Epithelial cell of esophagus (primary cell): ENCODE data around the gene JAG1.

ENCODE experiments used
- DNase-seq: peaks from one replicate; pipeline ENCODE4 v3.0.0; 2010; ENCODE audit warnings: low read depth
- H3K4me3 ChIP-seq: 2 replicates; pipeline ENCODE4 v1.5.1; 2011; ENCODE audit warnings: mild to moderate bottlenecking, low read length, control low read depth
- CTCF ChIP-seq: IDR thresholded peaks from 2 replicates; pipeline ENCODE4 v1.5.1; 2011; ENCODE audit warnings: low read depth, mild to moderate bottlenecking, low read length, control low read depth, inconsistent platforms; ENCODE audit not compliant: insufficient read depth; ENCODE audit errors: missing control alignments

JAG1 gene

GRCh38 chr20:10659651-10660601, 13.9 kb downstream of the JAG1 start:
- no peak overlapping the region for H3K4me3 ChIP-seq
- DNase-seq = no peak
- no peak for TF ChIP-seq CTCF

DNA sequence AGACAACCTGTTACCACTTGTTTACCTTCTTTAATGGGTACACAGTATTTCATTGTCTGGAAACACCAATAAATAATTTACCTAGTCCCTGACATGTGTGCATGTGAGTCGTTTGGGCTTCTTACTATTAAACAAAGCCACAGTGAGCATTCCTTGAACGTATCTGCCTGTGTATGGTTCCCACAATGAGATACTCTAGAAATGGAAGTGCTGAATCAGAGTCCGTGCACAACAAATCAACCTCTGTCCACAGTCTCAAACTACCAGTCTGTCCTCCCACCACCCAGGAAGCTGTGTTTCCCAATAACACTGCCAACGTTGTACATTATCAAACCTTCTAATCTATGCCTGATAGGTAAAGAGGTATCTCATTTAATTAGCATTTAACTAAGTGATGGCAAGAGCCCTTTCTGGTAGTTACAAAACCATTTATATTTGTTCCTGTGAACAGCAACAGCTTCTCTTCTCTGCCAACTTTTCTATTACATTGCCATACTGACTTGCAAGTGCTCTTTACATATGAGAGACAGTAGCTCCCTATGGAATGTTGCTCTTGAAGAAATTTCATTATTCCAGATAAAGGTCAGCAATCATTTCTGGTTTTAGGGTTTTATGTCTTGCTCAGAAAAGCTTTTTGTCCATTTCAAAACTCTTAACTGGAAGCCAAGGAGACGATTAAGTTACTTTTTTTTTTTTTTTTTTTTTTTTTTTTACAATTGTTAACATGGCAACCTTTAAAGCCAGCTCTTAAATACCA, 14.7 kb downstream of the JAG1 start:
- H3K4me3 ChIP-seq = no peak overlapping the region
- no peak for TF ChIP-seq CTCF
- DNase-seq = no peak

DNA sequence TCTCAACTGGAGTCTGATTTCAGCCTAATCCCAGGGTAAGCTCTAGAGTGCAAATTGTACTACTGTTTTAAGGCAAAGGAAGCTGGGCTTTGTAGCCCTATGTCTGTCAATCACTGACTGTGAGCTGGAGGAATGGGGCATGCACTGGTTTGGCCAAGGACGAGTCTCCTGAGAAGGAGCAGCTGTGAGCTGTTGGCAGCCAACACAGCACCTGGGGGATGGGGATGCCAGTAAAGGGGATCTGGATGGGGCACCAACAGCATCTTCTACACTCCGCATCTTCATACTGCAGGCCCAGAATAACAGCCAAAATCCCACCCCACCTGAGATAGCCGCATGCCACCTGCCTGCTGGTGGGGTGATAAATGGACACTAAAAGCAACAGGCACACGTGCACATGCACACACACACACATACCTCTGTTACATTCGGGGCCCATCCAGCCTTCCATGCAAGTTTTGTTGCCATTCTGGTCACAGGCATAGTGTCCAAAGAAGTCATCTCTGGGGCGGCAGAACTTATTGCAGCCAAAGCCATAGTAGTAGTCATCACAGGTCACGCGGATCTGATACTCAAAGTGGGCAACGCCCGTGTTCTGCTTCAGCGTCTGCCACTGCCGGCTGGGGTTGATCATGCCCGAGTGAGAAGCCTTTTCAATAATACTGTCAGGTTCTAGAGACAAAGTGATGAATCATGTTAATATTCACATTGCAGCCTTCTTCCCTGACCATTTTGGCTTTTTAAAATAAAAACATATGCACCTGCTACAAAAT, 15.6 kb downstream of the JAG1 start:
- no peak for DNase-seq
- no peak overlapping the region for H3K4me3 ChIP-seq
- no peak for TF ChIP-seq CTCF

DNA sequence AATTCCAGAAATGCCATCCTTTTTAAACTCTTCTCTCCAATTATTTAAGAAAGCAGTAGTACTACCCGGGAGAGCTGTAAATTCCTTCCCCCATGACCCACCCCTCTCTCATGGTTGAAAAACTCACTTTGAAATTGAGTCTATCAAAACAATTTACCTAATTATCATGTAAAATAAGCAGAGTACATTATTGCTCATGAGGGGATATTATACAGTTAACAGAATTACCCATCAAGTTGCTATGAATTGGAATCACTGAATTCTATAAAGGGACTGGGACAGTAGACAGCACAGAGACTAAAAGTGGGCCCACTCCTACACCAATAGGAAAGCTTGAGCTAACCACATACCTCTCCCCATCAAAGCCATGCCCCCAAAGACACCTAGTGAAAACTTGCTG, 16.3 kb downstream of the JAG1 start:
- H3K4me3 ChIP-seq = no peak overlapping the region
- TF ChIP-seq CTCF = no peak
- no peak for DNase-seq

DNA sequence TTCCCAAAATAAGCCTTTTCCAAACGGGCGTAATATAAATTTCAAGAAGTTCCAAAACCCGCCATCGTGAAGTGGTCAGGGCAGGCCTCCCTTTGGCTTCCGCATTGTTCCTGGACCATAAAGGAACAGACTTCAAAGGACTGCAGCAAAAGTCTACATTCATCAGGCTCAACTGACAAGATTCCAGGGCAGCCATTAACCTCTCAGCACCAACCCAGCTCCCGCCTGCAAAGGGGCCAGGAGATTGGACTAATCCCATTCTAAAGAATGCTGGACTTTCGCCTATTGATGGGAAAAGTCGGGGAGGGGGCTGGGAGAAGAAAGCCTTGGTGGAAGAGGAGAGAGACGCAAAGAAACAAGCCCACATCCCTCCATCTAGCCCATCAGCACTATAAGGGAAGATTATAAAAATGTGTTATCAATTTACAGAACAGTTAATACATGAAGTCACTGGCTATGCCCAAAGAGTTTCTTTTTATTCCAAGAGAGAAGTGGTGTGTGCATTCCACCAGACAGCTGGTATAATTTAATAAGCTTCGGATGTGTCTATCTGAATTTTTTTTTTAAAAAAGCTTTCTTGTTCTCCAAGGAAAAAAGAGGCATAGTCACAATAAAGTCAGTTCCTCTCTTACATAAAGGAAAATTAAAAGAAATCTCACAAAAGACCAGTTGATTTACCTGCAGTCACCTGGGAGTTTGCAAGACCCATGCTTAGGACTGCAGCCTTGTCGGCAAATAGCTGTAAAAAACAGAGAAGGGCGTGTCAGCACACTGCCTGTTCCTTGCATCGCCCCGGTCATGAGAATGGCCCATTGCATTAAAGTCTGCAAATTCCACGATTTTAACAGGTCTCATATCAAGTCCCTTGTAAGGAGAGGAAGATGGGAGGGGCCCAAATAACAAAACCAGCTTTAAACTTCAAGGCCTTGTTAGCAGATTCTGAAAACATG, 17.8 kb downstream of the JAG1 start:
- no peak overlapping the region for H3K4me3 ChIP-seq
- DNase-seq = no peak
- TF ChIP-seq CTCF = no peak

GRCh38 chr20:10654630-10655029, 19.2 kb downstream of the JAG1 start:
- TF ChIP-seq CTCF = no peak
- DNase-seq = peak; percentile 97
- H3K4me3 ChIP-seq = peak overlapping the region; percentile 12
